ENCODE measurements around the gene B3GALT6. TPM values are rescaled to one million over a fixed set of nuclear protein-coding genes. Genes with fewer than 3 reads are reported as not detected.

The B3GALT6 gene
- total RNA-seq, 1 experiment from 2014 or later = 46.4 TPM

DNA sequence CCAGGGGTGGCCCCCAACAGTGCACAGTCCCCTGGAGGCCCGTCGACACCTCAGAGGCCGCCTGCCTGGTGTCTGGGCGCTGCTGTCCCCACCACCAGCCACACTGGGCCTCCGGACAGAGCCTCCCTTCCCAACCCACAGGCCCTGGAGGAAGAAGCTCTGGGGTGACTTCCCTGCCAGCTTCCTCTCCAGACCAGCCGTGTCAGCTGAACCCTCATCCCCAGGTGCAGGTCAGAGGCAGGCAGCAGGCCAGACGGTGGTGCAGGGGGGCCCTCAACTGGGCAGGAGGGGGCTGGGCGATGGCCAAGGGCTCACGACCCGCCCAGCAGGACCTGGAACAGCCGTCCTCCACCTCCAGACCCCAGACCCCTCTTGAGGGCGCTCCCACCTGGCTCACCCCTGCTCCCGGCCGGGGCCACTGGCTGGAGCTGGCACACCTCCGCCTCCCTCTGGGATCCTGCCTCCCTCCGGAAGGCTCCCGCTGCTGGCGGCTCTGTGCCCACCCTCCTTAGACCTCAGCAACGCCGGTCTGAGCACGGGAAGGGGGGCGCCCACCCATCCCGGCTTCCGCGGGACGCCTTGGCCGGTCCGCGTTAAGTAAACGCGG lies 26.2 kb upstream of the B3GALT6 start:
- peak overlapping the region; percentile 25 to 38 for H3K4me3 ChIP-seq (ENCODE audit: low read depth in 2 of 2, low read length in 2 of 2)
- ATAC-seq = peak; percentile 5; the same call in 1 of the 2 replicates
- CTCF ChIA-PET = no interaction called here

DNA sequence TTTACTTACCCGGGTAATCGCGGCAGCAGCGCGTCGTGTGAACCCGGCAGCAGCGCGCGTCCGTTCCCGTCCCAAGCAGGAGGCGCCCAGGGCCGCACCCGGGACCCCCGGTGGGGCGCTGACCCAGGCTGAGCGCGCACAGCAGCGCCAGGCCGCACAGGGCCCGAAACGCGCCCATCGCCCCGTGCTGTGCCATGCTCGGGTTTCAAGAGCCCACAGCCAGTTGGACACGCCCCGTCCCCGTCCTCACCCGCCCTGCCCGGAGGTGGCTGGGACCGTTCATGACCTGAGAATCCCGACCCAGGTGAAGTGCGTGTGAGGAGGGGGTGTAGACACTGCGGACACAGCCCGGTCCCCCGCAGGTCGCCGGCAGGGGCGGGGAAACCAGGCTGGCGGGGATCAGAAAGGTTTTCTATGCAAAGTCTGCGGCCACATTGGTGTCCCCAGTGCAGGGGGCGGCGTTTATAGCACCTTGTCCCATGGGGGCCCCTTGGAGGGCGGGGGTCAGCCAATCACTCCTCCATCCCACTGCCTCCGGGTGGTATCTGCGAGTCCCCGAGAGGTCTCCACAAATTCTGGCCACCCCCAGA lies 25.6 kb upstream of the B3GALT6 start, which contains the start of gene TNFRSF18:
TNFRSF18 (minus strand) TSS at position 217 of the 590 bp plus-strand sequence; CDS start at position 196, 21 bp downstream.
- no peaks in the 10 kb centered on the region for H3K36me3 ChIP-seq (ENCODE audit: control insufficient read depth, insufficient read depth, low read length)
- intact Hi-C loops (cut with micrococcal nuclease; ENCODE audit: unreplicated experiment) = no loop called here
- H3K9me3 ChIP-seq (ENCODE audit: control insufficient read depth, insufficient read depth, low read depth, low read length) = no peaks in the 10 kb centered on the region
- in situ Hi-C loops (cut with HindIII; ENCODE audit: low pct_unique_long_range_greater_than_20kb, low sequenced_read_pairs) = no loop called here
- no TSS peak for BruUV-seq (replicated peaks)
- H3K27ac ChIP-seq (ENCODE audit: low read length) = no peak within 1 kb of the TSS
- ChIA-PET CTCF (no interaction called here), POLR2A (no interaction called here)
- peak within 1 kb of the TSS; percentile 25 to 38 for H3K4me3 ChIP-seq (ENCODE audit: low read depth in 2 of 2, low read length in 2 of 2)
- no peaks in the 10 kb centered on the region for H3K27me3 ChIP-seq (ENCODE audit: control insufficient read depth, insufficient read depth, low read length)
- H3K4me1 ChIP-seq (ENCODE audit: control insufficient read depth, insufficient read depth, low read length) = peaks cover 11% of the 10 kb centered on the region
- TF ChIP-seq, protein P1, sequence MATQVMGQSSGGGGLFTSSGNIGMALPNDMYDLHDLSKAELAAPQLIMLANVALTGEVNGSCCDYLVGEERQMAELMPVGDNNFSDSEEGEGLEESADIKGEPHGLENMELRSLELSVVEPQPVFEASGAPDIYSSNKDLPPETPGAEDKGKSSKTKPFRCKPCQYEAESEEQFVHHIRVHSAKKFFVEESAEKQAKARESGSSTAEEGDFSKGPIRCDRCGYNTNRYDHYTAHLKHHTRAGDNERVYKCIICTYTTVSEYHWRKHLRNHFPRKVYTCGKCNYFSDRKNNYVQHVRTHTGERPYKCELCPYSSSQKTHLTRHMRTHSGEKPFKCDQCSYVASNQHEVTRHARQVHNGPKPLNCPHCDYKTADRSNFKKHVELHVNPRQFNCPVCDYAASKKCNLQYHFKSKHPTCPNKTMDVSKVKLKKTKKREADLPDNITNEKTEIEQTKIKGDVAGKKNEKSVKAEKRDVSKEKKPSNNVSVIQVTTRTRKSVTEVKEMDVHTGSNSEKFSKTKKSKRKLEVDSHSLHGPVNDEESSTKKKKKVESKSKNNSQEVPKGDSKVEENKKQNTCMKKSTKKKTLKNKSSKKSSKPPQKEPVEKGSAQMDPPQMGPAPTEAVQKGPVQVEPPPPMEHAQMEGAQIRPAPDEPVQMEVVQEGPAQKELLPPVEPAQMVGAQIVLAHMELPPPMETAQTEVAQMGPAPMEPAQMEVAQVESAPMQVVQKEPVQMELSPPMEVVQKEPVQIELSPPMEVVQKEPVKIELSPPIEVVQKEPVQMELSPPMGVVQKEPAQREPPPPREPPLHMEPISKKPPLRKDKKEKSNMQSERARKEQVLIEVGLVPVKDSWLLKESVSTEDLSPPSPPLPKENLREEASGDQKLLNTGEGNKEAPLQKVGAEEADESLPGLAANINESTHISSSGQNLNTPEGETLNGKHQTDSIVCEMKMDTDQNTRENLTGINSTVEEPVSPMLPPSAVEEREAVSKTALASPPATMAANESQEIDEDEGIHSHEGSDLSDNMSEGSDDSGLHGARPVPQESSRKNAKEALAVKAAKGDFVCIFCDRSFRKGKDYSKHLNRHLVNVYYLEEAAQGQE (IDR thresholded peaks at IDR 0.05; ENCODE audit: insufficient read depth in 1 of 2, low read depth in 2 of 2, low read length in 1 of 2) = no peak
- no peak for TF ChIP-seq SIN3A (IDR thresholded peaks at IDR 0.05; ENCODE audit: borderline replicate concordance, insufficient read depth, low read depth, low read length)
- no peak for TF ChIP-seq POLR2AphosphoS5 (IDR thresholded peaks at IDR 0.05; ENCODE audit: low read depth, low read length)
- TF ChIP-seq TCF7L2 (IDR thresholded peaks at IDR 0.05; ENCODE audit: low read depth, low read length) = no peak
- no peak for TF ChIP-seq CTCF (IDR thresholded peaks at IDR 0.05)
- no peak for DNase-seq (ENCODE audit: low read depth, low spot score)
- ATAC-seq = peak; percentile 49

More for the DNA sequence above, 26.2 kb upstream of the B3GALT6 start:
- no TSS peak for BruUV-seq (replicated peaks)
- in situ Hi-C loops (cut with HindIII; ENCODE audit: low pct_unique_long_range_greater_than_20kb, low sequenced_read_pairs) = no loop called here
- intact Hi-C loops (cut with micrococcal nuclease; ENCODE audit: unreplicated experiment) = no loop called here
- Histone ChIP-seq H3K9me3 (ENCODE audit: control insufficient read depth, insufficient read depth, low read depth, low read length) (no peaks in the 10 kb centered on the region), H3K36me3 (ENCODE audit: control insufficient read depth, insufficient read depth, low read length) (no peaks in the 10 kb centered on the region), H3K4me1 (ENCODE audit: control insufficient read depth, insufficient read depth, low read length) (peaks cover 11% of the 10 kb centered on the region), H3K27me3 (ENCODE audit: control insufficient read depth, insufficient read depth, low read length) (no peaks in the 10 kb centered on the region), H3K27ac (ENCODE audit: low read length) (no peak overlapping the region)
- DNase-seq (ENCODE audit: low read depth, low spot score) = no peak
- POLR2A ChIA-PET = no interaction called here
- TF ChIP-seq TCF7L2 (IDR thresholded peaks at IDR 0.05; ENCODE audit: low read depth, low read length) (no peak), SIN3A (IDR thresholded peaks at IDR 0.05; ENCODE audit: borderline replicate concordance, insufficient read depth, low read depth, low read length) (no peak), CTCF (IDR thresholded peaks at IDR 0.05) (no peak; the same call in 1 of the 2 replicates), POLR2AphosphoS5 (IDR thresholded peaks at IDR 0.05; ENCODE audit: low read depth, low read length) (no peak)

Measured in Panc1 (cell line).